Measurements from ENCODE around the gene KRTAP5-2.

The KRTAP5-2 gene

DNA sequence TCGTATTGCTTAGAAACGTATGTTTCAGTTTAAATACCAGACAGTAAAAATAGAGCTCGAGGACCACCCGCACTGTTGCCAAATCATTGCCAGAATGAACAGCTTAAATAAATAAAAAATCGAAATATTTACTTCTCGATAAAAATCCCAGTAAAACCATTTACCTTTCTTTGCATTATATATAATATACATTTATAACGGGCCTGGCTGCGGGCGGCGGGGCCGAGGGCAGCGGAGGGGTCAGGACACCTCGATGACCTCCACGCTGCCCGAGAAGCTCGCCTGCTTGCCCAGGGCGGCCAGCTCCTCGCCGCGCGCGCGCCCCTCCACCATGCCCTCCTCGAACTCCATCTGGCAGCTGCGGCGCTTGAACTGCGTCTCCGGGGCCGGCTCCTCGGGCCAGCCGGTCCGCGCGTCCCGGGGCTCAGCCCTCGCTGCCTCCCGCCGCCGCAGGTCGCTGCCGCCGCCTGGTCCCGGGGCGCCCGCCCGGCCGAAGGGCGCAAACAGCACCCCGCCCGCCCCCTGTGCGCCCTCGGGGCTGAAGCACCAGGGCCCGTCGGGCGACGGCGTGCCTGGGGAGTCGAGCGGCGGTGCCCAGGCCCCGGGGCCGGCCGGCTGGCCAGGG is 41.7 kb downstream of the KRTAP5-2 start:
- DNase-seq (ENCODE audit: low spot score), result no peak

DNA sequence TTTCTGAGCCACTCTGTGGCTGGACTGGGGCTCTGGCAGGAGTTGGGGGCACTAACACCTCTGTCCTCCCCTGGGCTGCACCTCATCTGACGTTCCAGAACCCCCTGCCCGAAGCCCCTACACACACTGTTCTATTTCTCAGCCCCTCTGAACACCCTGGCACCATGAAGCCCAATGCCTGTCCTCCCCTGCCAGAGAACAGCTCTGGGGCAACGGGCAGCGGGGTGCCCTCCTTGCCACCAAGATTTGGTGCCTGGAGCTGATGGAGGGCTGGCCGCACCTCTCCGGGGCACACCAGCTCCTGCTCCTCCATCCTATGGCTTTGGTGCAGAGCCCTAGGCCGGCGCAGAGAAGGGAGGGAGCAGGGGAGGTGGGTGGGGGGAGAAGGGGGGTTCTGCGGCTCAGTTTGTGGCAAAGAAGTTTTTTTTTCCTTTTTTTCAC is 42.4 kb downstream of the KRTAP5-2 start:
- no peak for DNase-seq (ENCODE audit: low spot score)

DNA sequence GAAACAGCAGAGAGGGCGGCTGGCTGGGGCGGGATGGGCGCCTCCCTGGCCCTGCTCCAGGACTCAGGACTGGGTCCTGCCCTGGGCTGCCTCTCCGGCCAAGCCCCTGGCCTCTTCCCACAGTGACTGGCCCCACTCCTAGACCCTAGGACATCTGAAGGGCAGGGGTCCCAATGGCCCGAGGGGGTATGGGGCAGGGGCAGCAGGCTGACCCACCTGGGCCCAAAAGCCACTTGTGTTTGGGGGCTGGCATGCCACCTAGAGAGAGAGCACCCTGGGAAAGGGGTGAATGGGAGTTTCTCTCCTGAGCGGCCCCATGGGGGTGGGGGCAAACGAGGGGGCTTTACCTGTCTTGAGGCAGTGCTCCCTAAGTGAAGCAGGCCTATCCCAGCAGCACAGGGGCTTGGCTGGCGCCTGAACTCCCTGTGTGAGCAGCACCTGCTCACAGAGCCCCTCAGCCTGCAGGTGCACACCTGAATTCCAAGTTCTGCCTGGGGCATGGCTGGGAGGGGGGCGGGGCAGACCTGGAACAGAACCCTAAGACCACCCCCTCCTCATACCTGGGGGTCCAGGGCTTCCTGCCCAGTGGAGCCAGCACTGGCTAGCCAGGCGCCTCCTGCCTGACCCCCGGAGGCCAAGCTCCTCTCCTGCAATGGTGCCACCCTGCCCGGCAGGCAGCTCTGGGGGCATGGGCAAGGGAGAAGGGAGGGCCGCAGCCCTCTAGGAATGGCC is 42.9 kb downstream of the KRTAP5-2 start:
- no peak for DNase-seq (ENCODE audit: low spot score)

DNA sequence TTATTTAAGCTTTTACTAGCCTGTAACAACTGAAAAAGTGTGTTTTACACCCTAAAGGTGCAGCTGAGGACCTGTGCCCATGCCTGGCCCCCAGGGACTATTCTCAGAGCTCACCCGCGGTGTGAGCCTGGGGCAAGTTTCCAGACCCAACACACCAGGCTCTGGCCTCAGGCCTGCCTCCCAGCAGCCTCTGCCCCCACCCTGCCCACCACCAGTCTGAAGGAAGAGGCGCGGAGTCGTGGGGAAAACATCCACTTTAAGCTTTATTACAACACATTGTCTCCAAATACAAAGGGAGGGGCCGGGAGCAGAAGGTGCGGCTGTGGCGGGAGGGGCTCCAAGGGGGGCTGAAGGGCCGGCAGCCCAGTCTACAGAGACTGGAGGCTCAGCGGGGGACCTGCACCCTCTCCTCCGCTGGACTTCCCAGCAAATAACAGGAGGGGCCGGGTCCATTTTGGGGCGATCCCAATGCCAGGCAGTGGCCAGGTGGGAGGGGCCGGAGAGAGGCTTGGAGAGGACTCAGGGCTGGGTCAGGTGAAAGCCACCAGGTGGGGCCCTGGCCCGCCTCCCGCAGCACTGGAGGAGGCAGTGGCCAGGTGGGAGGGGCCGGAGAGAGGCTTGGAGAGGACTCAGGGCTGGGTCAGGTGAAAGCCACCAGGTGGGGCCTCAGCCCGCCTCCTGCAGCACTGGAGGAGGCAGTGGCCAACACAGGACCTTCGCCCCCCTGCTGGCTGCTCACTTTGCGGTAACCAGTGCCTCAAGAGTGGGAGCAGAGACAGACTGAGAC is 44.1 kb downstream of the KRTAP5-2 start:
- no peak for DNase-seq (ENCODE audit: low spot score)

DNA sequence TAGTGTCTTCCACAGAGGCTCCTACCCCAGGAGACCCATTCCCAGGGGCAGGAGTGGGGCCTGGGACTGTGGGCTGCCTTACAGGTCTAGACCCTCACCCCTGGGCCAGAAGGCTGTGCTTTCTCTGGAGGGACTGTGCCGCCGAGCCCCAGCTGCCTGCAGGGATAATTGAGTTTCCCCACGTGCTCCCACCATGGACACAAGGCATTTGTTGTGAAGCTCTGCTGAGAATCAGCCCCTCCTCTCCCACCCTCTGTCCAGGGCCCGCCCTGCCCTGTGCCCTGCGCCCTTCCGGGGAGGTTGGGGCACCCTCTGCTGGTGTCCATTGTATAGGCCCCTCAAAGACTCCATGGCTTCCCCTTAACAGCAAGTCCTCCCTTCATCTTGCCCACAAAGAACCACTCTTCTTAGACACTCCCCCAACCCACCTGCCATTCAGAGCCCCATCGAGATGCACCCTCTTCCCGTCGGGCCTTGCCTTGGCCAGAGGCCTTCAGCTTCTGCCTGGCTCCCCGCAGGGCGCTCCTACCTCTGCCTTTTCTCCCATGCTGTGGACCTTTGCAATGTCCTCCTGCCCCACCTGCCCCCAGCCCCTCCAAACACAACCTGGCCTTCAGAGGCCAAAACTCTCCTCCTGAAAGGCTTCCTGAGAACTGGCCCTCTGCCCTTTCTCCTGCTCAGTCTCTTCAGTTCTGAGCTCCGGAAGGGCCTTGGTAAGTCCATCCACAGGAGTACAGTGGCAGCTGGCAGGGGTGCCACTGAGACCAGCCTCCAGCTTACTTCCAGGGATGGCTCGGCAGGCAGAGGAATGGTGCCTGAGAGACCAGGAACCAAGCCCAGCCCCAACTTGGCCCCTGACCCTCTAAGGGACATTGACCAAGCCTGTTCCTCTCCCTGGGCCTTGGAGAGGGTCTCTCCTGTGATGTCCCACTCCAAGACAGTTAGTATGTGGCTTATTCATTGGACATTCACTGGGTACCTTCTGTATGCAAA is 48.5 kb downstream of the KRTAP5-2 start:
- DNase-seq (ENCODE audit: low spot score), result no peak

DNA sequence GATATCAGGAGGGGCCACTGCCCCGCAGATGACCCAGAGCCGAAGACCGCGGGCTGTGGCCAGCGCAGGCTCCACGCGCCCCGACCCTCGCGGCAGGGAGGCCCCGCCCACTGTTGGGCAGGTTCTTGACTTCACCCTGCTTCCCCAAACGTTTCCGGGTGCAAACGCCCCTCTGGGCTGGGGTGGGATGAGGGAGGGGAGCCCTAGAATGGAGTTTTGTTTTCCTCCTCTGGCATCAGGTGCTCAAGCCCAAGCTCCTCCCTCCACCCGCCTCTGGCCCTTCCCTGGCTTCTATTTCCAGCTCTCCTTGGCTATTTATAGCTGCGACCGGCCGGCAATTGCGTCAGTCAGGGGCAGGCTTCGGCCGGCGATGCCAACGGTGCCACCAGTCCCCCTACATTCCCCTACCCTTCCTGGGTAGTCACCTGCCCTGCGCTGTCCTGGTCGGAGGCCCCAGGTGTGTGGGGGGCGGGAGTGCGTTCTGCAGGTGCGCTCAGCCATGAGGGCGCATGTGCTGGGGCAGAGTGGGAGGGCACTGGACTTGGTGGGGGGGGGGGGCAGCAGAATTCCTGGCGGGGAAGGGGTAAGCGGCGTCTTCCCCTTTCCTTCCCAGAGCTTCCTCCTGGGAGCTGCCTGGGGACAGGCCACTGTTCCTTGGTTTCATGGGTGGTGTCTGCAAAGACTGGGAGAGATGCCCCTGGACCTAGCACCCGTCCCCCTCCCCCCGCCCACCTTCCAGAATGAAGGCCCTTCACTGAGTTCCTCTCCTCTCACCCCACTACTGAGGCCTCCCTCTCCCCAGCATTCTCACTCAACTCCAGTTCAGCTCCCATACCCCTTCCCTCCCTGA is 49.6 kb downstream of the KRTAP5-2 start:
- no peak for DNase-seq (ENCODE audit: low spot score)

DNA sequence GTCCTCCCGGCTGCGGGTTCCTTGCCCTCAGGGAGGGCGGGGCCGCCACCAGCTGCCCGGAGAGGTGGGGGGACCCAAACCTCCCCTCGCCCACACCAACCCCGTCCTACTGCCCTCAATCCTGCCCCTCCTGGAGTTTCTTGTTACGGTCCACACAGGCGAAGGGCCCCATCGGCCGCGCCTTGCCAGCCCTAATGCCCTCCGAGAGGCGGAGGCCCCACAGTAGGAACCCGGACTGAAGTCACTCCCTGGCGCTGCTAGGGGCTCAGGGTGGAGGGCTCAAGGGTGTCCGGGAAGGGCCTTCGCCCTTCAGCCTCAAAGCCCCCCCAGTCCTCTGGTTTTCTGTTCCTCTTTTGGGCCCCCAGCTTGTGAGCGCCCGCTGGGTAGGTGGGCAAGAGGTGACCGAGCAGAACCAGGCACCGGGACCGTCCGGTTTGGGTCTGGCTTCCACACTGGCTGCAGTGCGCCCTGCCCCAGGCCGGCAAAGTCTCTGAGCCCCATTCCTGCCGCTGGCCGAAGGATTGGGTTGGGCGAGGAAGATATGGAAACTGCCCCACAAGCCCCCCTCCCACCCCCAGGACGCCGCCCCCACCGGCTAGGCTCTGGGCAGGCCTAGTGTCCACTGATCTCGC is 50.5 kb downstream of the KRTAP5-2 start:
- DNase-seq (ENCODE audit: low spot score), result no peak

Measured in activated CD4-positive, alpha-beta T cell treated with anti-CD3 and anti-CD28 coated beads, Interleukin-2, Interleukin-4, amounts not matched to agents 100 ng/mL and 50 ng/mL, durations not matched to agents 16 hours and 8 hours (primary cell).